Neutrophil (primary cell): Measurements from ENCODE around the gene GCNT1.
"Not testable (repeated sequence)": the region's sequence is repeated elsewhere in the genome, so short reads cannot be mapped to it uniquely, and the experiment has no call there.

Source experiments
- H3K27ac ChIP-seq: fragments of 200-600 bp; sonication (generic); 2 replicates; pipeline ENCODE4 v1.5.1; 2016; ENCODE audit warnings: mild to moderate bottlenecking, moderate library complexity
- H3K27me3 ChIP-seq: fragments of 200-600 bp; sonication (generic); 2 replicates; pipeline ENCODE4 v1.6.0; 2016; ENCODE audit warnings: mild to moderate bottlenecking
- H3K36me3 ChIP-seq: fragments of 200-600 bp; sonication (generic); 2 replicates; pipeline ENCODE4 v1.5.1; 2017
- H3K4me1 ChIP-seq, 2 experiments: fragments of 200-600 bp in 1 of 2; sonication (generic) in 1 of 2; 1 replicate in 1 of 2; 2 replicates in 1 of 2; pipeline versions ENCODE4 v1.5.1 to v1.6.1; 2013 to 2016; ENCODE audit warnings: low read depth in 1 of 2, low read length in 1 of 2, mild to moderate bottlenecking in 1 of 2, moderate library complexity in 1 of 2; ENCODE audit not compliant: control insufficient read depth in 1 of 2, insufficient read depth in 1 of 2
- H3K4me3 ChIP-seq, 2 experiments: fragments of 200-600 bp in 1 of 2; sonication (generic) in 1 of 2; 1 replicate in 1 of 2; 2 replicates in 1 of 2; pipeline ENCODE4 v1.5.1; 2013 to 2016; ENCODE audit warnings: low read depth in 1 of 2, low read length in 1 of 2, mild to moderate bottlenecking in 1 of 2, moderate library complexity in 1 of 2
- H3K9me3 ChIP-seq: fragments of 200-600 bp; sonication (generic); 2 replicates; pipeline ENCODE4 v1.5.1; 2016
- TF ChIP-seq, protein P1 (sequence below): fragments of 200-600 bp; sonication (generic); IDR thresholded peaks from 2 replicates; pipeline ENCODE4 v1.5.1; 2016; ENCODE audit warnings: antibody characterized with exemption

The GCNT1 gene

DNA sequence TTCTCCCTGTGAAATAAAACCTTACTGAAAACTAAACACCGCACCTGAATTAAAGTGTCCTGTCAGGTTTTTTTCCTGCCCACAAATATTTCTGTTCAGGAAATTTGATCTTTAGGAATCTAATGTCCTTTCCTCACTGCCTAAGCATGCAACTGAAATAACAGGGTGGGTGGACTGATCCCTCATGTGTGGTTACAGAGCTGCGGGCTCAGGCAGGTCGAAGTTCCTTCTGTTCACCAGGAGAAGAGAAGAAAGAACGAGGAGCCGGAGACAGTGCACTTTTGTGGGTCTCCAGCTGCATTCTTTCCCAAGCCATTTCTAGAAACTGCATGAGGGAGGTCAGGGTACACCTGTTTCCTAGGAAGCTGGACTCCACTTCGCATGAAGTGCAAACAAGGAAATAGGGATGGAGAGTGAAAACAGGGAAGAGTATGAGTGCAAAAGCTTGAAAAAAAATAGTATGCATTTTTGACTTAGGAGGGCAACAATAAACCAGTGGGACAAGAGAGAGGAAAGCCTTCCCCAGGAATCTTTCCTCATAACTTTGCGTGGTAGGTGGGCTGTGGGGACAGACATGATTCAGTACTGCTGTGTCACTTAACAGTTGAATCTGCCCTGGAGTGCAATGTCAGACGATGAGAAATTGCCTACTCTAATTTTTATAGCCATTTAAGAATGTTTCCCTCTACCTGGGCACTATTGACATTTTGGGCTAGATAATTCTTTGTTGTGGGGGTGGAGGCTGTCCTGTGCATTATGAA lies 60.3 kb downstream of the GCNT1 start:
- Histone ChIP-seq H3K9me3 (no peaks in the 10 kb centered on the region), H3K4me1 (no peaks in the 10 kb centered on the region), H3K27ac (no peak overlapping the region), H3K36me3 (peaks cover 11% of the 10 kb centered on the region), H3K4me3 (no peak overlapping the region), H3K27me3 (no peaks in the 10 kb centered on the region)
- TF ChIP-seq, protein P1, sequence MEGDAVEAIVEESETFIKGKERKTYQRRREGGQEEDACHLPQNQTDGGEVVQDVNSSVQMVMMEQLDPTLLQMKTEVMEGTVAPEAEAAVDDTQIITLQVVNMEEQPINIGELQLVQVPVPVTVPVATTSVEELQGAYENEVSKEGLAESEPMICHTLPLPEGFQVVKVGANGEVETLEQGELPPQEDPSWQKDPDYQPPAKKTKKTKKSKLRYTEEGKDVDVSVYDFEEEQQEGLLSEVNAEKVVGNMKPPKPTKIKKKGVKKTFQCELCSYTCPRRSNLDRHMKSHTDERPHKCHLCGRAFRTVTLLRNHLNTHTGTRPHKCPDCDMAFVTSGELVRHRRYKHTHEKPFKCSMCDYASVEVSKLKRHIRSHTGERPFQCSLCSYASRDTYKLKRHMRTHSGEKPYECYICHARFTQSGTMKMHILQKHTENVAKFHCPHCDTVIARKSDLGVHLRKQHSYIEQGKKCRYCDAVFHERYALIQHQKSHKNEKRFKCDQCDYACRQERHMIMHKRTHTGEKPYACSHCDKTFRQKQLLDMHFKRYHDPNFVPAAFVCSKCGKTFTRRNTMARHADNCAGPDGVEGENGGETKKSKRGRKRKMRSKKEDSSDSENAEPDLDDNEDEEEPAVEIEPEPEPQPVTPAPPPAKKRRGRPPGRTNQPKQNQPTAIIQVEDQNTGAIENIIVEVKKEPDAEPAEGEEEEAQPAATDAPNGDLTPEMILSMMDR: no peak

DNA sequence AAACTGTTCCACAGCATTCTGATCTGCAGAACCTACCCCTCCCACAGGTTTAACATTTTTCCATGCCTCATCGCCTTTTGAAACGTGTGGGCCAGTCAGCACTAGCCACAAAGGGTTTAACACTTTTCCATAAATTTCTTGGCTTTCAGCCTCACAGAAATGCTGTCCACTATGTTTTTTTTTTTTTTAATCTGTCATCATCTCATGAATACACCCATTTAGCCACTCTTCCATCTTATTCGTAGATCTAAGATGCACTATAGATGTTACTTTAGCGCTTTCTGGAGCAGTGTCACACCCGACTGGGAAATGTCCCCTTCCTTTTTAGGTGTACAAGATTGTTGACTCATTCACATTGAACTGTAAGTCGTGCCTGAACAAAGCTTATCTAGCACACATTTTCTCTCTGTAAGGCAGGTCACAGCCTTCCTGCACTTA lies 62.3 kb downstream of the GCNT1 start:
- no peaks in the 10 kb centered on the region for H3K4me1 ChIP-seq
- TF ChIP-seq, protein P1: no peak
- no peak overlapping the region for H3K4me3 ChIP-seq
- peaks cover 11% of the 10 kb centered on the region for H3K36me3 ChIP-seq
- H3K27ac ChIP-seq: no peak overlapping the region
- H3K27me3 ChIP-seq: no peaks in the 10 kb centered on the region
- no peaks in the 10 kb centered on the region for H3K9me3 ChIP-seq

DNA sequence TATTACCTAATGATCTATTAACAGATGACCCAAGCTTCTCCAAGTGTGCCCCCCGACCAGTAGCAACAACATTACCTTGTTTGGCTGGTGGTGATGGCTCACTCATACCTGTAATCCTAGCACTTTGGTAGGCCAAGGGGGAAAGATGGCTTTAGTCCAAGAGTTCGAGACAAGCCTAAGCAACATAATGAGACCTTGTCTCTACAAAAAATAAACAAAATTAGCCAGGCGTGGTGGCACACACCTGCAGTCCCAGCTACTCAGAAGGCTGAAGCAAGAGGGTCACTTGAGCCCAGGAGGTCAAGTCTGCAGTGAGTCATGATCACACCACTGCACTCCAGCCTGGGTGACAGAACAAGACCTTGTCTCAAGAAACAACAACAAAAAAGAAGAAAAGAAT lies 62.9 kb downstream of the GCNT1 start:
- Histone ChIP-seq H3K36me3 (peaks cover 11% of the 10 kb centered on the region), H3K4me3 (no peak overlapping the region), H3K27me3 (no peaks in the 10 kb centered on the region), H3K27ac (no peak overlapping the region), H3K4me1 (no peaks in the 10 kb centered on the region), H3K9me3 (no peaks in the 10 kb centered on the region)
- TF ChIP-seq, protein P1: no peak

DNA sequence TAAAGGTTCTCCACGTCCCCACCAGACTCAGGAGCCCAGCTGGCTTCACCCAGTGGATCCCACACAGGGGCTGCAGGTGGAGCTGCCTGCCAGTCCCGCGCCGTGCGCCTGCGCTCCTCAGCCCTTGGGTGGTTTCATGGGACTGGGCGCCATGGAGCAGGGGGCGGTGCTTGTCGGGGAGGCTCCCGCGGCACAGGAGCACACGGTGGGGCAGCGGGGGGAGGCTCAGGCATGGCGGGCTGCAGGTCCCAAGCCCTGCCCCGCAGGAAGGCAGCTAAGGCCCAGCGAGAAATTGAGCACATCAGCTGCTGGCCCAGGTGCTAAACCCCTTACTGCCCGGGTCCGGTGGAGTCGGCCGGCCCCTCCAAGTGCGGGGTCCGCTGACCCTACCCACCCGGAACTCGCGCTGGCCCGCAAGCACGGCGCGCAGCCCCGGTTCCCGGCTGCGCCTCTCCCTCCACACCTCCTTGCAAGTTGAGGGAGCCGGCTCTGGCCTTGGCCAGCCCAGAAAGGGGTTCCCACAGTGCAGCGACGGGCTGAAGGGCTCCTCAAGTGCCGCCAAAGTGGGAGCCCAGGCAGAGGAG lies 64.7 kb downstream of the GCNT1 start:
- H3K27me3 ChIP-seq, H3K9me3 ChIP-seq, H3K4me3 ChIP-seq, H3K27ac ChIP-seq, H3K36me3 ChIP-seq, H3K4me1 ChIP-seq: not testable (repeated sequence)

DNA sequence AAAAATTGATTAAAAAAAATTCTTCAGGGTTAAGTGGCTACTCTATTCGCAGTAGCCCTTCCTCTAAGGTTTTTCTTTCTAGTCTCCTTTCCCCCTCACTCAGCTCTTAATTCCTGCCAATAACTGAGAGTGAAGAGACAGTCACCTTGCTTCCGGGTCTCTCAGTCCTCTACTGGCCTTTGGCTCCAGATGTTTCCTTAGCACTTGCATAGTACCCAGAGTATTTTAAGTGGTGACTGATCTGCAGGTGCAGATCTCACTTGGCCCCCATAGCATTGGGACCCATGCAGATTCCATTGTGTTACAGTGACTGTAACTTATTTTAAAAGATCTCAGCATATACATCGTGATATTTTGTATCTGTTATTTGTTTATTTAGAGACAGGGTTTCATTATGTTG lies 66.2 kb downstream of the GCNT1 start:
- Histone ChIP-seq H3K27ac (no peak overlapping the region), H3K27me3 (no peaks in the 10 kb centered on the region), H3K4me1 (no peaks in the 10 kb centered on the region), H3K9me3 (no peaks in the 10 kb centered on the region), H3K4me3 (no peak overlapping the region), H3K36me3 (peaks cover 4% of the 10 kb centered on the region)
- TF ChIP-seq, protein P1: no peak

DNA sequence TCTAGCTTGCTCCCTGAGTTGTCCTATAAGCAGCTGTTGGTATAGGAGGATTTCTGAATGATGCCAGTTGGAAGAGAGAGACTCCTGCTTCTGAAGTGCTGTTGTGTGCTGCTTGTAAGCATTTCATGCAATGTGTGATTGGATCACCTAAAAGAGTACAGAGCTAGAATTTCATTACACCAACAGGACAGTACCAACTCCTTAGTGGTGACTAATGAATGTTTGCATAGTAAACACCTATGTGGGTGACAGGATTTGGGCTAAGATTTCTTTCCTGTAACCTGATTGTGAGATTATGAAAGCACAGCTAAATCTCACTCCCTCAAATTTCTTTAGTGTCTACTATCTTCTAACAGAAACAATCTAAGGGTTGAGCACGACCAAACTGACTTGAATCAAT lies 67.0 kb downstream of the GCNT1 start:
- no peak overlapping the region for H3K4me3 ChIP-seq
- H3K9me3 ChIP-seq: no peaks in the 10 kb centered on the region
- H3K36me3 ChIP-seq: peaks cover 2% of the 10 kb centered on the region
- no peak overlapping the region for H3K27ac ChIP-seq
- H3K27me3 ChIP-seq: no peaks in the 10 kb centered on the region
- H3K4me1 ChIP-seq: no peaks in the 10 kb centered on the region
- TF ChIP-seq, protein P1: no peak
